ENCODE data around the gene PDZD8.

GRCh38 chr10:117370205-117370604 is 5.0 kb downstream of the PDZD8 start:
- TF ChIP-seq CTCF (conservative IDR thresholded peaks at IDR 0.05; ENCODE audit: low read depth, low read length) = no peak
- TF ChIP-seq EZH2phosphoT487 (IDR thresholded peaks at IDR 0.05; ENCODE audit: borderline replicate concordance, low read length) = no peak
